ENCODE results near the gene PLA2G3.
"Not testable (repeated sequence)": the region's sequence is repeated elsewhere in the genome, so short reads cannot be mapped to it uniquely, and the experiment has no call there.

The PLA2G3 gene

GRCh38 chr22:31139866-31140716 is at the start of gene PLA2G3:
Gene PLA2G3 (minus strand): TSS chr22:31140508. CDS start chr22:31140354, 154 bp downstream.
- peak; percentile 30 to 65 (median 60) for DNase-seq

- DNase-seq: no peak
These were observed 47.3 kb upstream of the PLA2G3 start for GRCh38 chr22:31187627-31188026.

GRCh38 chr22:31185056-31185455 is 44.7 kb upstream of the PLA2G3 start:
- DNase-seq: no peak

GRCh38 chr22:31184015-31184414 is 43.7 kb upstream of the PLA2G3 start:
- no peak for DNase-seq

GRCh38 chr22:31179345-31179744 is 39.0 kb upstream of the PLA2G3 start:
- DNase-seq: no peak

GRCh38 chr22:31178859-31179258 is 38.6 kb upstream of the PLA2G3 start:
- DNase-seq: no peak

GRCh38 chr22:31177420-31178162 is 37.3 kb upstream of the PLA2G3 start:
- no peak for DNase-seq

- no peak for DNase-seq
These were observed 36.6 kb upstream of the PLA2G3 start for GRCh38 chr22:31176923-31177322.

GRCh38 chr22:31173386-31174145 is 33.3 kb upstream of the PLA2G3 start:
- no peak for DNase-seq

- DNase-seq: not testable (repeated sequence)
These were observed 31.4 kb upstream of the PLA2G3 start for GRCh38 chr22:31171734-31172133.

GRCh38 chr22:31170971-31171370 is 30.7 kb upstream of the PLA2G3 start:
- DNase-seq: no peak

- DNase-seq: no peak
These were observed 21.9 kb upstream of the PLA2G3 start for GRCh38 chr22:31162015-31162765.

- no peak for DNase-seq
These were observed 21.1 kb upstream of the PLA2G3 start for GRCh38 chr22:31161386-31161785.

GRCh38 chr22:31160328-31160978 is 20.1 kb upstream of the PLA2G3 start:
- DNase-seq: peak in 2 of 3 experiments; percentile 11 to 56

- DNase-seq: no peak
These were observed 15.1 kb upstream of the PLA2G3 start for GRCh38 chr22:31155422-31155821.

- no peak for DNase-seq
These were observed 14.7 kb upstream of the PLA2G3 start for GRCh38 chr22:31154975-31155374.

- no peak for DNase-seq
These were observed 13.0 kb upstream of the PLA2G3 start for GRCh38 chr22:31153357-31153756.

GRCh38 chr22:31151872-31152271 is 11.6 kb upstream of the PLA2G3 start:
- DNase-seq: no peak

GRCh38 chr22:31150615-31151014 is 10.3 kb upstream of the PLA2G3 start:
- no peak for DNase-seq

- peak; percentile 39 to 71 (median 47) for DNase-seq
These were observed 8.8 kb upstream of the PLA2G3 start for GRCh38 chr22:31148953-31149627.

- no peak for DNase-seq
These were observed 8.2 kb upstream of the PLA2G3 start for GRCh38 chr22:31148488-31148887.

Data from NCI-H1417 (cell line).